SH-SY5Y (cell line): ENCODE results near the gene PMM1.

Source experiments
- GATA2 ChIP-seq: IDR thresholded peaks from 2 replicates; pipeline ENCODE4 v1.6.1; 2011; ENCODE audit warnings: mild to moderate bottlenecking, low read depth, low read length
- GATA3 ChIP-seq: IDR thresholded peaks from 2 replicates; pipeline ENCODE4 v1.6.1; 2011; ENCODE audit warnings: low read depth, mild to moderate bottlenecking, low read length, moderate library complexity

GRCh38 chr22:41584881-41585280, 4.8 kb downstream of the PMM1 start:
- no peak for TF ChIP-seq GATA2
- no peak for TF ChIP-seq GATA3
